Caco-2 (cell line): ENCODE results near the gene NUDT14. TPM values are rescaled to one million over a fixed set of nuclear protein-coding genes. Genes with fewer than 3 reads are reported as not detected.

Experiments used
- BruUV-seq: library from RNA; stranded (reverse); fragments of 400-500 nt; replicated peaks from 2 replicates; lab custom pipeline; 2021; lab: Mats Ljungman, UMichigan
- CTCF ChIA-PET: fragments of 300-600 bp; sonication (Branson Sonifier 250); formaldehyde crosslinking; loops from one replicate; lab custom pipeline; 2022; ENCODE audit warnings: antibody characterized with exemption; lab: Charles Lee
- POLR2A ChIA-PET: fragments of 300-600 bp; sonication (Branson Sonifier 250); formaldehyde crosslinking; loops from one replicate; lab custom pipeline; 2022; ENCODE audit warnings: antibody characterized with exemption; lab: Charles Lee
- DNase-seq, 2 experiments: peaks; one replicate each; pipeline versions ENCODE4 v3.0.0 to v3.0.0-alpha.2; 2020 to 2022
- H3K27me3 ChIP-seq: replicated peaks from 2 replicates; pipeline ENCODE4 v1.6.0; 2011; ENCODE audit warnings: low read length; ENCODE audit not compliant: control insufficient read depth, insufficient read depth
- H3K36me3 ChIP-seq: 2 replicates; pipeline ENCODE4 v1.5.1; 2011; ENCODE audit warnings: low read length; ENCODE audit not compliant: control insufficient read depth, insufficient read depth
- H3K4me1 ChIP-seq: fragments of 250-450 bp; sonication (Bioruptor Pico); 2 replicates; pipeline ENCODE4 v1.5.1; 2020; ENCODE audit warnings: mild to moderate bottlenecking
- H3K4me3 ChIP-seq: 2 replicates; pipeline ENCODE4 v1.5.1; 2011; ENCODE audit warnings: low read depth, mild to moderate bottlenecking, control low read depth, low read length
- H3K9me3 ChIP-seq: fragments of 250-450 bp; sonication (Bioruptor Pico); 2 replicates; pipeline ENCODE4 v1.5.1; 2020; ENCODE audit warnings: mild to moderate bottlenecking, moderate library complexity
- H3K27ac Mint-ChIP-seq: one replicate; pipeline ENCODE4 v1.8.0; 2022; ENCODE audit warnings: mixed read lengths; ENCODE audit not compliant: unreplicated experiment
- H3K27me3 Mint-ChIP-seq: one replicate; pipeline ENCODE4 v1.8.0; 2022; ENCODE audit warnings: mixed read lengths; ENCODE audit not compliant: insufficient read depth, unreplicated experiment
- H3K36me3 Mint-ChIP-seq: one replicate; pipeline ENCODE4 v1.8.0; 2022; ENCODE audit warnings: mild to moderate bottlenecking, mixed read lengths; ENCODE audit not compliant: insufficient read depth, unreplicated experiment
- H3K4me1 Mint-ChIP-seq: one replicate; pipeline ENCODE4 v1.8.0; 2022; ENCODE audit warnings: low read depth, mixed read lengths; ENCODE audit not compliant: unreplicated experiment
- H3K4me3 Mint-ChIP-seq: one replicate; pipeline ENCODE4 v1.8.0; 2022; ENCODE audit warnings: mild to moderate bottlenecking, moderate library complexity, mixed read lengths; ENCODE audit not compliant: unreplicated experiment
- H3K9me3 Mint-ChIP-seq: one replicate; pipeline ENCODE4 v1.8.0; 2022; ENCODE audit warnings: mixed read lengths; ENCODE audit not compliant: unreplicated experiment
- intact Hi-C: fragments of 100-400 bp; cut with micrococcal nuclease; formaldehyde crosslinking; loops from one replicate; pipeline ENCODE4 v1.10.0; 2022; ENCODE audit not compliant: unreplicated experiment
- total RNA-seq: library from RNA; stranded (reverse); gene quantifications from 2 replicates; pipeline ENCODE4 v1.2.3, GENCODE V29; 2022
- TF ChIP-seq, protein P1 (sequence below), 2 experiments: fragments of 200-600 bp in 1 of 2; IDR thresholded peaks; 1 replicate in 1 of 2; 2 replicates in 1 of 2; pipeline versions ENCODE4 v1.5.1 to v1.8.0; 2011 to 2022; ENCODE audit warnings: antibody characterized with exemption in 1 of 2, control low read depth in 1 of 2, inconsistent platforms in 1 of 2, low read depth in 1 of 2, low read length in 1 of 2, mild to moderate bottlenecking in 1 of 2, moderate library complexity in 1 of 2; ENCODE audit not compliant: insufficient read depth in 1 of 2, severe bottlenecking in 1 of 2, unreplicated experiment in 1 of 2

NUDT14 gene
- total RNA-seq, 1 experiment from 2014 or later: 63.4 TPM

DNA sequence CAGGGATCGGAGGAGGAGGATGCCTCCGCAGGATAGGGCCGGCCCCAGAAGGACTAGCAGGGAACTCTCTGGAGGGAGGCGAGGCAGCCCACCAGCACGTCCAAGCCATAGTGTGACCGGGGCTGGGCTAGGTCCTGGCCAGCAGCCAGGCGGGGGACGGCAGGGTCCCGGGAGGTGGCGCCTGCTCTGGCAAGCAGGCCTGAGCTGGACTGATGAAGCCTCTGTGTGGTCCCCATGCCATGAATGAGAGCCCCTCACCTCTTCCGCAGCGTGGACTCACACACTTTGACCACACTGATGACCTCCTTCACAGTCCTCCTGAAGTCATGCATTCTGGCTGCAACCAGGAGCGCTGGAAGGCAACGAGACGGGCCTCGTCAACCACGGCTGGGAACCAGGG is 47.5 kb upstream of the NUDT14 start:
- Histone ChIP-seq H3K4me3 (no peak overlapping the region), H3K9me3 (no peaks in the 10 kb centered on the region), H3K36me3 (no peaks in the 10 kb centered on the region; the same call in 1 of the 2 replicates), H3K27me3 (no peaks in the 10 kb centered on the region), H3K4me1 (no peaks in the 10 kb centered on the region)
- H3K27me3 Mint-ChIP-seq: no peaks in the 10 kb centered on the region
- ChIA-PET POLR2A (no interaction called here), CTCF (interaction anchor here (0.7 kb wide), 1 partner anchor 239 kb away, joined by 3 read pairs; no protein-coding TSS in a partner anchor)
- no peak overlapping the region for H3K27ac Mint-ChIP-seq
- H3K4me1 Mint-ChIP-seq: no peaks in the 10 kb centered on the region
- intact Hi-C loops: no loop called here
- H3K4me3 Mint-ChIP-seq: no peak overlapping the region
- H3K36me3 Mint-ChIP-seq: peaks cover 20% of the 10 kb centered on the region
- DNase-seq: no peak
- TF ChIP-seq, protein P1, sequence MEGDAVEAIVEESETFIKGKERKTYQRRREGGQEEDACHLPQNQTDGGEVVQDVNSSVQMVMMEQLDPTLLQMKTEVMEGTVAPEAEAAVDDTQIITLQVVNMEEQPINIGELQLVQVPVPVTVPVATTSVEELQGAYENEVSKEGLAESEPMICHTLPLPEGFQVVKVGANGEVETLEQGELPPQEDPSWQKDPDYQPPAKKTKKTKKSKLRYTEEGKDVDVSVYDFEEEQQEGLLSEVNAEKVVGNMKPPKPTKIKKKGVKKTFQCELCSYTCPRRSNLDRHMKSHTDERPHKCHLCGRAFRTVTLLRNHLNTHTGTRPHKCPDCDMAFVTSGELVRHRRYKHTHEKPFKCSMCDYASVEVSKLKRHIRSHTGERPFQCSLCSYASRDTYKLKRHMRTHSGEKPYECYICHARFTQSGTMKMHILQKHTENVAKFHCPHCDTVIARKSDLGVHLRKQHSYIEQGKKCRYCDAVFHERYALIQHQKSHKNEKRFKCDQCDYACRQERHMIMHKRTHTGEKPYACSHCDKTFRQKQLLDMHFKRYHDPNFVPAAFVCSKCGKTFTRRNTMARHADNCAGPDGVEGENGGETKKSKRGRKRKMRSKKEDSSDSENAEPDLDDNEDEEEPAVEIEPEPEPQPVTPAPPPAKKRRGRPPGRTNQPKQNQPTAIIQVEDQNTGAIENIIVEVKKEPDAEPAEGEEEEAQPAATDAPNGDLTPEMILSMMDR (IDR thresholded peaks at IDR 0.05; ENCODE audit: insufficient read depth in 1 of 2, low read depth in 1 of 2, low read length in 1 of 2, severe bottlenecking in 1 of 2, unreplicated experiment in 1 of 2): no peak
- H3K9me3 Mint-ChIP-seq: no peaks in the 10 kb centered on the region
- BruUV-seq: no TSS peak

- Histone ChIP-seq H3K9me3 (no peaks in the 10 kb centered on the region), H3K27me3 (no peaks in the 10 kb centered on the region), H3K4me1 (no peaks in the 10 kb centered on the region), H3K36me3 (no peaks in the 10 kb centered on the region; the same call in 1 of the 2 replicates), H3K4me3 (no peak overlapping the region)
- no peak for DNase-seq
- Mint-ChIP-seq H3K9me3 (no peaks in the 10 kb centered on the region), H3K27ac (no peak overlapping the region), H3K4me1 (no peaks in the 10 kb centered on the region), H3K36me3 (peaks cover 20% of the 10 kb centered on the region), H3K27me3 (no peaks in the 10 kb centered on the region), H3K4me3 (no peak overlapping the region)
- TF ChIP-seq, protein P1 (IDR thresholded peaks at IDR 0.05; ENCODE audit: insufficient read depth in 1 of 2, low read depth in 1 of 2, low read length in 1 of 2, severe bottlenecking in 1 of 2, unreplicated experiment in 1 of 2): no peak
- ChIA-PET POLR2A (no interaction called here), CTCF (no interaction called here)
- BruUV-seq: no TSS peak
- intact Hi-C loops: no loop called here
Measured at GRCh38 chr14:105227346-105227745, 46.2 kb upstream of the NUDT14 start.

GRCh38 chr14:105226198-105226597 is 45.1 kb upstream of the NUDT14 start:
- no peaks in the 10 kb centered on the region for H3K9me3 Mint-ChIP-seq
- intact Hi-C loops: no loop called here
- ChIA-PET CTCF (interaction anchor here (1.3 kb wide), 1 partner anchor 126 kb away, joined by 4 read pairs; no protein-coding TSS in a partner anchor), POLR2A (no interaction called here)
- no peaks in the 10 kb centered on the region for H3K27me3 Mint-ChIP-seq
- no TSS peak for BruUV-seq
- Histone ChIP-seq H3K27me3 (no peaks in the 10 kb centered on the region), H3K4me1 (no peaks in the 10 kb centered on the region), H3K36me3 (no peaks in the 10 kb centered on the region; the same call in 1 of the 2 replicates), H3K9me3 (no peaks in the 10 kb centered on the region), H3K4me3 (no peak overlapping the region)
- TF ChIP-seq, protein P1 (IDR thresholded peaks at IDR 0.05; ENCODE audit: insufficient read depth in 1 of 2, low read depth in 1 of 2, low read length in 1 of 2, severe bottlenecking in 1 of 2, unreplicated experiment in 1 of 2): no peak
- H3K4me1 Mint-ChIP-seq: no peaks in the 10 kb centered on the region
- no peak overlapping the region for H3K27ac Mint-ChIP-seq
- no peak for DNase-seq
- peaks cover 22% of the 10 kb centered on the region for H3K36me3 Mint-ChIP-seq
- no peak overlapping the region for H3K4me3 Mint-ChIP-seq
